Pulmonary artery endothelial cell (primary cell): ENCODE measurements around the gene PIR. TPM values are rescaled to one million over a fixed set of nuclear protein-coding genes. Genes with fewer than 3 reads are reported as not detected.

Experiments used
- DNase-seq: peaks from one replicate; pipeline ENCODE4 v3.0.0-alpha.2; 2011; ENCODE audit warnings: low read depth, low spot score
- total RNA-seq: library from RNA; depleted of rRNA; stranded (reverse); fragments of >200 nt; gene quantifications from 2 replicates; pipeline ENCODE4 v1.2.3, GENCODE V29; 2014

The PIR gene
- total RNA-seq, 1 donor from 2014 or later, result 127 TPM

DNA sequence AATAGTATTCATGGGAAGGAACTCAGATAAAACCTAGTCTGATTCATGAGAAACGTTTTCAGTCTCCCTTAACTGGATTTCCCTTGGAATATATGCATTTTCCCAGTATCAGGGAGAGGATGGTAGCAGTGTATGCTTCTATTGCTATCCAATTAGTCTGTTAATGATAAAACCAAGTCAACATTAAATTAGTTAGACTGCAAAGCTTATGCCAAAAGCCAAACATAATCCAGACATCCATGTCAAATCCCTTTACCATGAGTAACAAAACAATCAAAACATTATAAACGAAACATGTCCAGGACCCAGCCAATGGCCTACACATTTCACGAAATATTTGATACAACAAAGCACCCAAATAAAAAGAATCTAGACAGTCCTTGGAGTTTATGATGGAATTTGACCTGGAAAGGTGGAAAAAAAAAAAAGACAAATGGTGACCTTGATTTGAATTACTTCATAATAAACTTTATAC is 74.4 kb downstream of the PIR start:
- DNase-seq, result no peak

- DNase-seq, result no peak
Measured at GRCh38 chrX:15418041-15418706, 75.0 kb downstream of the PIR start.

DNA sequence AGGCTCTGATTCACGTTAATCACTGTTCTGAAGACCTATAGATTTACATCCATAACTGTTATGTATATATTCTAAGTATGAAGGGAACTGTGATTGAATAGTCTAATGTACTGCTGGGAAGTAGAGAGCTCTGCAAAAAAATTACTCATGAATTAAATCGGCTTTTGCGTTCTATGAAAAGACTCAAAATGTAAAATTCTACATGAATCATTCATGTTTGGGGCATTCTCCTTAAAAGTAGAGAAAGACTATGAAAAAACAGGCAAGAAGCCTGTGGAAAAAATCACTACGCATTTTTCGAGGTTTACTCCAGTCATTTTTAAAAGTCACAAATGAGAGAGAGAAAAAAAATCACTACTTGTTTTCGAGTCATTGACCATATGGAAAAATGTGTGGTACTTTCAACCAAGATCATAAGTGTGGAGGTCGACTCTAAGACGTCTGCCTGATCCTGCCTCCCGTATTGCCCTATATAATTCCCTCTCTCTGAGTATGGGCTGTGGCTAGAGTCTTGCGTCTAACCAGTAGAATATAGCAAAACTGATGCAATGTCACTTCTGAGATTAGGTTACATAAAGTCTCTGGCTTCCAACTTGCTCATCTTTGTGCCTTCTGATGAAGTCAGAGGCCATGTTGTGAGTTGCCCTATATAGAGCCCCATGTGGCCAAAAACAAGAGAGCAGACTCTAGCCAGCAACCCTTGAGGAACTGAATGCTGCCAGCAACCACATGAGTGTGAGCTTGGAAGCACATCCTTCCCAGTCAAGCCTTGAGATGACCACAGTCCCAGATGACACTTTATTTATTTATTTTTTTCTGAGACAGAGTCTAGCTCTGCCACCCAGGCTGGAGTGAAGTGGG is 76.8 kb downstream of the PIR start:
- DNase-seq, result no peak

GRCh38 chrX:15413101-15413500 is 80.0 kb downstream of the PIR start:
- DNase-seq, result no peak

DNA sequence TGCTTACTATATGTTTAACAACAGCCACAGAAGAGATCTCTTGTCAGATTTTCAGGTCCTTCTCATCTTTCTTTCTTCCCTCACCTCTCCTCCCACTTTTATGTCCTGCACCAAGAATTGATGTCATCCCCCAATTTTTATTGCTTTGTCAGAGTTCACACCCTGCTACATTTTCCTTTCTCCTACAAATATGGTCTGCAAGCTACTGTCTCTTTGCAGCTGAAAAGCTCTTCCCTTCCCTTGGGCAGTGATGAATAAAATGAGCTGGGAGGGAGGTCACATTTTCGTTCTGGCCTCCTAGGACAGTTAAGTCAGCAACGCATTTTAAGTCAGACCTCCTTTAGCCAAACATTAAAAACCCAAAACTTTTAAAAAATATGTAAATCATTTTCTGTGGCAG is 82.2 kb downstream of the PIR start:
- DNase-seq, result no peak

DNA sequence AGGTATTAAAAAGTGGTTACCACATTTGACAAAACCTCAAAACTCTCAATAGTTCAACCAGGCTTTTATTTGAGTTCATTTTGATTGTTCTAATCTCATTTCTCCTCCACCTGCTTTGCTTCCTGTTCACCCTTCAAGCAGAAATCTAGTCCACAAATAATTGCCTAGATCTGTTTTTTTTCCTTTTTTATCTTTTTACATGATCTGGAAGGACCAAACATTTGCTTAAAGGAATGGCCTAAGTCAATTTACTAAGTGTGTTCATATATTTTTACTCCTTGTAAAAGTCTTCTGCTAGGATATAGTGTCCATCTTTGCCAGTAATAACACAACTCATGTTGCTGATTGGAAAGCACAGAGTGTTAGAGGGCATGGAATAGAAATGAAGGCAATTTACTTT is 82.7 kb downstream of the PIR start:
- DNase-seq, result no peak

GRCh38 chrX:15405846-15406245 is 87.3 kb downstream of the PIR start:
- DNase-seq, result no peak

- peak; percentile 2 for DNase-seq
Measured at GRCh38 chrX:15404401-15405096, 88.6 kb downstream of the PIR start.

DNA sequence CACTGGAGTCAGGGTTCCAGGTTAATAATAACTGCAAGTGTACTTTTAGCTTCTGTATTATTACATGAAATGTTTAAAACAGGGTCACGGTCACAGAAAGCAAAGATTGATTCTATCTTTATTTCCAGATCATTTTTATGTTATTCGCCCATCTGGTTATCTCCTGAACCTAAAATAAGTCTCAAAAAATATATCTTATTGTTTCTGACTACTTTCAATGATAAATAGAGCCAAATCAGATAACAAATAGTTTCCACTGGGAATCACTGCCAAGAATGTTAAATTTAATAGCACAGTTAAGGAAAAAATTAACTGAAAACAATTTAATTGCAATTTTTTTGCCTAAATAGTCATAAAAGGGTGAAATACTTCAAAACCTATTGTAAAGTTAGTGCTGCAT is 91.8 kb downstream of the PIR start:
- DNase-seq, result no peak

DNA sequence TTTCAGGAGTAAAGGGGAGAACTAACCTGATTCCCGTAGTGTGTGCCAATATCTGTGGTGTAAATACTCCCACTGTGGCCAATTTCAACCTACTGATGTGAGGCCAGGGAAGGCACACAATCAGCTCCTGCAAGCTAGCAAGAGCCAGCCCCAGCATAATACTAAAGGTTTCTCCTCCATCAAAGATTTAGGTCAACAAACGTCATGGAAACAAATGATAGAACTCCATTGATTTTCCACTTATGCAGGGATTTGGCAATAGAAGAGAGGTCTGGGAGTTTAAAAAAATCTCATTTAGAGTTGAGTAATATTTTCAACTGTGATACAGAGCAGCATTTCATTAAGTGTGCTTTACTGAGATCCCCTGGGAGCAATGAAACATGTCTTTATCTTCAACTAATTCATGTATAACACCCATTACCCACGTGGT is 93.2 kb downstream of the PIR start:
- no peak for DNase-seq

DNA sequence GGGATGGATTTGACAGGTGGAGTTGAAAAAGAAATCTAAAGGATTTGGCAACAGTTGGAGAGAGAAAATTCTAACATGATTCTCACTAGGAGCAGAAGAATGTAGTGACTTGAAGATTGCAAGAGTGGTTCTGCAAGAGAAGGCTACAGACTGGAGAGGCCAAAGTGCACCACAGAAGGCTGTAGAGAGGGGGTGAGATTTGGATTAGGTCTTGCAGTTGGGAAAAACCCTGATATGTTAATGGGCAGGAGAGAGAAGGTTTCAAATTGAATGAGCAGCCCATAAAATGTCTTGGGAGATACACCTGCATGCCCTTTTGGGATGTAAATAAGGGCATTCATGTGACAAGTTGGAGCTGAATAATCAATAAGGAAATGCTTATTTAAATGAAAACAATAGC is 94.3 kb downstream of the PIR start:
- no peak for DNase-seq

- no peak for DNase-seq
Measured at GRCh38 chrX:15395789-15396188, 97.3 kb downstream of the PIR start.

DNA sequence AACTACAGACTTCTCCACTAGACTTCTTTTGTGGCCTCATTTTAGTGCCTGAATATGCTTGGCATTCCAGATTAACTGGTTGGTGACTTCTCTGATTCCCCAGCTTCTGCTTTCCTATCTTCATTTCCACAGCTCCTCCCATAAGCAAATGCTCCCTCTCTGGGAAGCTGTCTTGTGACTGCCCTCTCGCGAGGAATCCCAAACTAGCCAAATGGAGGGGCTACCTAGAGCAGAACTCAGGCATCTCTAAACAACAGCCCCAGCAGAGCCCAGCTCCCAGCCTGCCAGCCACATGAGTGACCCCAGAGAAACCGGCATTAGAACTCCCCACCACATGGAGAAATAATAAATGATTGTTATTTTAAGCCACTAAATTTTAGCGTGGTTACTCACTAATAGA is 101.3 kb downstream of the PIR start:
- DNase-seq, result no peak

- no peak for DNase-seq
Measured at GRCh38 chrX:15384304-15384703, 108.8 kb downstream of the PIR start, which contains the start of gene VEGFD. TSS of gene VEGFD (minus strand) at chrX:15384413. CDS start at chrX:15383946, 467 bp downstream.

GRCh38 chrX:15382813-15383212 is 110.3 kb downstream of the PIR start:
- DNase-seq, result no peak

DNA sequence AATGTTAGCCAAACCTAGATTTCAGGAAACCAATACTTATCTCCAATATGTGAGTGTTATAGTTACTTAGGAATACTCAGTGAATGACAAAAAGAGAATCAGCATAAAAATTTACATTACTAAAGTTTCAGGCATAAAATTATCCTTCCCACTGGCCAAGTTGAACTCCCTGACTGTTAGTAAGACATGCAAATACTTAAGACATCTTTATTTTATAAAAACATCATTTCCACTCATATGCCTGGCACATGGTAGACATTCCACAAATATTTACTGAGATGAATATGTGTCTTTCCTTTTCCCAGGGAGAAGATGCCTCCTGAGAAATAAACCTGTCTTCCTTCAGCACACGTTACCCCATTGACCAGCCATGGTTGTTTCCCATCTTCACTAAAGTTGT is 116.2 kb downstream of the PIR start:
- DNase-seq, result no peak

DNA sequence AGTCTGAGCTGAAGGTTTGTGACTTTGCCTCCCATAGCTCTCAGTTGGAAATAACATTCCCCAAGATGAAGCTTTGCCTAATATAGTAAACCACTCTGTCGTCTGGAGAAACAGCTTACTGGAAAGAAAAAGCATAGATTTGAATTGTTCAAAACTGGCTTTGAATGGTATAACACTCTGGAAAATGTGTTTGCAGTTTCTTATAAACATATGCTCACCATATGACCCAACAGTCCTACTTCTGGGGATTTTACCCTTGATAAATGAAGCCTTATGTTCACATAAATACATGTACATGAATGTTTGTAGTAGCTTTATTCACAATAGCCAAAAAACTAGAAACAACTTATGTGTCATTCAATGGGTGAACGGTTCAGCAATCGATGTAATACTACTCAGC is 119.2 kb downstream of the PIR start:
- no peak for DNase-seq

DNA sequence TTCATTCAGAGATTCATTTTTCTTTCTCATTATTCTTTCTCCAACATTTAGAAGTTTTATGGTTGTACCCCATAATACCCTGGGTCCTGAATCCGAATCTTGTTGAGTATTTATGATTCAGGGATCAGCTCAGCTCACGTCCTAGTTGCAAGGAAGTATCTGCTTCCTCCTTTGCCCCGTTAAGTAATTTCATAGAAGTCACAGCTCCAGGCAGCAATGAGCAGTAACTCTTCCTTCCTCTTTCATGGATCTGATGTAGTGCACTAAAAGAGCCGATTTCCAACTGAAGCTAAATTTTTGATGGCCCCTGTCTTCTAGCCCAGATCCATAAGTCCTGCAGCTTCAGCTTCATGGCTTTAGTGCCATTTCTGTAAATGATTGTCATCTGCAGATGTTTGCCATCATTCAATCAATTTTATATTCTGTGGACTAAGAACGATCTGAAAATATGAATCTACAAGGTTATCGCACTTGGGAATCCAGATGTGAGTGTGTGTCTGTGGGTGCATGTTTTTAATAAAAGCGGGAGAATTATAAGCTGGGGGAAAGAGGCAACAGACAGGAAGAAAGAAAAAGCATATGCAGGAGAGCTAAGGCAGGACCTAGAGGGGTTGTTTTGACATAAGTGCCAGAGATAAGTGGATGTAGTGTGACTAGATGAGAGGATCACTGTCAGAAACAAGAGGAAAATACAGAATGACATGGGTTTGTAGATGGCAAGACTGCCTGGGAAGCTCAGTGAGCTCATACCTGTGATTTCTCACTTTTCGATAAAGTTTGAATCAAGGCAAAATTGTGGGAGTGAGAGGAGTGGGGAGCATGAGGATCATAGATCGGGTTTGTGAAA is 126.4 kb downstream of the PIR start:
- DNase-seq, result no peak

GRCh38 chrX:15359701-15360100 is 133.4 kb downstream of the PIR start:
- DNase-seq, result no peak

- DNase-seq, result no peak
Measured at GRCh38 chrX:15358533-15358932, 134.6 kb downstream of the PIR start.

DNA sequence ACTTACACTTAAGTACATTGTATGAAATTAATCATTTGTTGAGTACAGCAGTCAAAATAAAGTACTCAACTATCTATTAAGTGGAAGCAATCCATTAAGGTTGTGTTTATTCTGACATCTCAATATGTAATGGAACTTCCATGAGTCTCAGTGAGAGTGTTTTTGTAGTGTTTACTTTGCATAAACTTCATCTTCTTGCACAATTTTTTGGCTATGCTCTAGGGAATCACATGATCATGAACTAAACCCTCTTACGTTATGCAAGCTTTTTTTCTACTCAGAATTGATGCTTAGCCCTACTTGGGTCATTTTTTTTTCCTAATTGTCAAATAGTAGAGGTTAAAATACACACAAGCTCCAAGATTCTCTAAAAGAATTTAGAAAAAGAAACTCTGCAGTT is 136.7 kb downstream of the PIR start:
- no peak for DNase-seq
